K562 (cell line): ENCODE results near the gene PRICKLE4. TPM values are rescaled to one million over a fixed set of nuclear protein-coding genes. Genes with fewer than 3 reads are reported as not detected.
A peak's percentile ranks its signal among the peaks of the same experiment; 100 is the strongest.

ENCODE experiments used
- CCNT2 ChIP-seq: IDR thresholded peaks from 2 replicates; pipeline ENCODE4 v1.6.1; 2011; ENCODE audit warnings: borderline replicate concordance, low read depth, mild to moderate bottlenecking, moderate library complexity, mixed read lengths, low read length; ENCODE audit not compliant: insufficient read length; ENCODE audit errors: extremely low read depth
- GABPB1 ChIP-seq: sonication (generic); formaldehyde crosslinking; IDR thresholded peaks from 2 replicates; pipeline ENCODE4 v1.8.0; 2022; ENCODE audit warnings: mild to moderate bottlenecking, missing genetic modification reagents
- GTF2F1 ChIP-seq: IDR thresholded peaks from 2 replicates; pipeline ENCODE4 v1.6.1; 2011; ENCODE audit warnings: low read depth, low read length, improper control_type of control experiment
- POLR2B ChIP-seq: fragments of 450-650 bp; IDR thresholded peaks from 2 replicates; pipeline ENCODE4 v1.6.1; 2018; ENCODE audit warnings: low read depth; ENCODE audit not compliant: partially characterized antibody
- PPARD ChIP-seq: fragments of 250-450 bp; sonication (Bioruptor Pico); IDR thresholded peaks from 2 replicates; pipeline ENCODE4 v1.8.0; 2022; ENCODE audit warnings: inconsistent platforms, mild to moderate bottlenecking, moderate library complexity
- RBM14 ChIP-seq: fragments of 200-400 bp; formaldehyde crosslinking; IDR thresholded peaks from 2 replicates; pipeline ENCODE4 v1.6.1; 2018; ENCODE audit warnings: low read depth, mild to moderate bottlenecking, low read length, moderate library complexity, borderline replicate concordance; ENCODE audit not compliant: insufficient read depth
- REST ChIP-seq, 2 experiments: fragments of 450-650 bp; formaldehyde crosslinking in 1 of 2; IDR thresholded peaks; 2 replicates each; pipeline versions ENCODE4 v1.4.0 to v1.6.1; 2014 to 2020; ENCODE audit warnings: mild to moderate bottlenecking in 2 of 2, borderline replicate concordance in 1 of 2, low read depth in 1 of 2
- TGIF2 ChIP-seq: sonication (generic); formaldehyde crosslinking; IDR thresholded peaks from 2 replicates; pipeline ENCODE4 v1.8.1; 2022; ENCODE audit warnings: mild to moderate bottlenecking, missing genetic modification reagents, moderate library complexity
- XRCC4 ChIP-seq: IDR thresholded peaks from one replicate; pipeline ENCODE4 v1.6.1; 2011; ENCODE audit not compliant: insufficient read depth, insufficient read length; ENCODE audit errors: extremely low read depth
- ZBTB11 ChIP-seq, 3 experiments: fragments of 200-800 bp in 1 of 3; fragments of 250-450 bp in 1 of 3; fragments of 450-650 bp in 1 of 3; sonication (Bioruptor Pico) in 1 of 3; sonication (Bioruptor generic) in 1 of 3; formaldehyde crosslinking in 1 of 3; IDR thresholded peaks; 2 replicates each; pipeline versions ENCODE4 v1.6.1 to v1.8.0; 2016 to 2022; ENCODE audit warnings: mild to moderate bottlenecking in 2 of 3, missing genetic modification characterization in 2 of 3, missing compliant biosample characterization in 1 of 3, moderate library complexity in 1 of 3
- ZNF395 ChIP-seq: fragments of 200-800 bp; sonication (Bioruptor generic); IDR thresholded peaks from 2 replicates; pipeline ENCODE4 v1.6.1; 2017; ENCODE audit warnings: missing genetic modification characterization, missing compliant biosample characterization
- polyA plus RNA-seq, 8 experiments: library from polyadenylated mRNA; depleted of rRNA in 4 of 8; stranded (reverse) in 5 of 8; unstranded in 3 of 8; fragments of >200 nt; fragmentation: Nextera tagmentation in 2 of 8; fragmentation: Illumina TruSeq in 1 of 8; extraction: Ambion mirVana in 2 of 8; extraction: Trizol in 1 of 8; gene quantifications; 2 replicates each; pipeline versions ENCODE4 v1.2.1 to v1.2.3, GENCODE V29; 2011 to 2014; ENCODE audit warnings: inconsistent platforms in 1 of 8, missing spikeins in 1 of 8
- total RNA-seq, 7 experiments: library from RNA; depleted of rRNA in 6 of 7; stranded (reverse); fragments of >200 nt in 6 of 7; fragmentation: Illumina TruSeq in 2 of 7; extraction: Trizol in 2 of 7; gene quantifications; 2 replicates each; pipeline versions ENCODE4 v1.2.1 to v1.2.3, GENCODE V29; 2011 to 2021; ENCODE audit warnings: low replicate concordance in 1 of 7

PRICKLE4 gene
- total and polyA plus RNA-seq, 9 of the 15 experiments (the other 6 are each of a cell fraction or from before 2014, with no cell fraction given): 0.20 to 0.32 (median 0.27) TPM; not detected in 6

GRCh38 chr6:41735427-41736185 lies 45.0 kb upstream of the PRICKLE4 start, which contains the start of gene TFEB (continued):
- TF ChIP-seq REST (IDR thresholded peaks at IDR 0.05; ENCODE audit: borderline replicate concordance) (peak; percentile 77; the same call in 1 of the 2 replicates), REST (CRISPR knock-in tag; IDR thresholded peaks at IDR 0.05; ENCODE audit: low read depth) (0 out of 2 replicates have a peak, but pooled peaks have one; percentile 26), ZNF395 (CRISPR knock-in tag) (peak; percentile 78; the same call in 1 of the 2 replicates), GABPB1 (CRISPR knock-in tag) (peak; percentile 88), CCNT2 (peak; percentile 68), POLR2B (no peak), RBM14 (0 out of 2 replicates have a peak, but pooled peaks have one; percentile 74), ZBTB11 (CRISPR knock-in tag; IDR thresholded peaks at IDR 0.05) (peak in 1 of 3 experiments; percentile 72; a peak in 1 of 6 replicates), XRCC4 (no peak), PPARD (no peak), GTF2F1 (0 out of 2 replicates have a peak, but pooled peaks have one; percentile 55), TGIF2 (CRISPR knock-in tag) (no peak)
